ENCODE results near the gene HDAC9.

DNA sequence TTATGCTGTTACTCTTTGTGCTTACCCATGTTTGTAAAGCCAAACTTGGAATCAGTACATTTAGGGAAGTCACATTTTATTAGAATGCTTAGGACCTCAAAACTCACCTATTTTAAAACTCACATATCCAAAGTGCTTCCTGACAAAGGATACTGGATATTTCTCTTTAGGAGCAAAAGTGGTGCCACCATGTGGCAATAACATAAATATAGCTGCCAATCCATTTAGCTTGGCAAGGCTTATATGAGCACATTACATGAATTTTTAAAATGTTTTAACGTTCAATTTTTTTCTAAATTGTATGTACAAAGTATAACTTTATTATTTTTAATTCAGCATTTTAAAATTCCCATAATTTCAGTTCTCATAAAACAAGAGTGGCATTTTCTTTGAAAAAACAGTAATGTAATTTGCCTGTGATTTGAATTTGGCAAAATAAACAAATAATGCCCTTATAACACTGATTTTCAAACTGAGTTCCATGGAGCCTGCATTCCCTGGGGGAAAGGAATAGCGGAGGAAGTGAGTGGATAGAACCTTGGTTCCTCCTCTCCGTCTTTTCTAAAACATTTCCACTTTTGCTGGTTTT, 75.4 kb downstream of the HDAC9 start:
- TF ChIP-seq JUND (IDR thresholded peaks at IDR 0.05) (no peak), EZH2phosphoT487 (IDR thresholded peaks at IDR 0.05; ENCODE audit: borderline replicate concordance, low read depth) (no peak), EP300 (IDR thresholded peaks at IDR 0.05; ENCODE audit: borderline replicate concordance in 1 of 2, low read depth in 1 of 2, low read length in 1 of 2) (no peak), POLR2AphosphoS5 (IDR thresholded peaks at IDR 0.05; ENCODE audit: low read depth, low read length) (no peak), SIN3A (IDR thresholded peaks at IDR 0.05; ENCODE audit: borderline replicate concordance, low read depth, low read length) (no peak), NRF1 (IDR thresholded peaks at IDR 0.05; ENCODE audit: low read depth, low read length) (no peak), RCOR1 (IDR thresholded peaks at IDR 0.05; ENCODE audit: low read length) (no peak), IRF3 (IDR thresholded peaks at IDR 0.05; ENCODE audit: low read depth, low read length) (no peak), RFX5 (IDR thresholded peaks at IDR 0.05; ENCODE audit: low read length) (no peak), FOXJ3 (CRISPR knock-in tag; IDR thresholded peaks at IDR 0.05) (no peak), TAF1 (IDR thresholded peaks at IDR 0.05; ENCODE audit: borderline replicate concordance, low read depth, low read length) (no peak)
- TF ChIP-seq, protein P1, sequence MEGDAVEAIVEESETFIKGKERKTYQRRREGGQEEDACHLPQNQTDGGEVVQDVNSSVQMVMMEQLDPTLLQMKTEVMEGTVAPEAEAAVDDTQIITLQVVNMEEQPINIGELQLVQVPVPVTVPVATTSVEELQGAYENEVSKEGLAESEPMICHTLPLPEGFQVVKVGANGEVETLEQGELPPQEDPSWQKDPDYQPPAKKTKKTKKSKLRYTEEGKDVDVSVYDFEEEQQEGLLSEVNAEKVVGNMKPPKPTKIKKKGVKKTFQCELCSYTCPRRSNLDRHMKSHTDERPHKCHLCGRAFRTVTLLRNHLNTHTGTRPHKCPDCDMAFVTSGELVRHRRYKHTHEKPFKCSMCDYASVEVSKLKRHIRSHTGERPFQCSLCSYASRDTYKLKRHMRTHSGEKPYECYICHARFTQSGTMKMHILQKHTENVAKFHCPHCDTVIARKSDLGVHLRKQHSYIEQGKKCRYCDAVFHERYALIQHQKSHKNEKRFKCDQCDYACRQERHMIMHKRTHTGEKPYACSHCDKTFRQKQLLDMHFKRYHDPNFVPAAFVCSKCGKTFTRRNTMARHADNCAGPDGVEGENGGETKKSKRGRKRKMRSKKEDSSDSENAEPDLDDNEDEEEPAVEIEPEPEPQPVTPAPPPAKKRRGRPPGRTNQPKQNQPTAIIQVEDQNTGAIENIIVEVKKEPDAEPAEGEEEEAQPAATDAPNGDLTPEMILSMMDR (IDR thresholded peaks at IDR 0.05) = peak; percentile 93
- TF ChIP-seq, protein P2, sequence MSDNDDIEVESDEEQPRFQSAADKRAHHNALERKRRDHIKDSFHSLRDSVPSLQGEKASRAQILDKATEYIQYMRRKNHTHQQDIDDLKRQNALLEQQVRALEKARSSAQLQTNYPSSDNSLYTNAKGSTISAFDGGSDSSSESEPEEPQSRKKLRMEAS (IDR thresholded peaks at IDR 0.05; ENCODE audit: low read depth) = no peak
- TF ChIP-seq, protein P3, sequence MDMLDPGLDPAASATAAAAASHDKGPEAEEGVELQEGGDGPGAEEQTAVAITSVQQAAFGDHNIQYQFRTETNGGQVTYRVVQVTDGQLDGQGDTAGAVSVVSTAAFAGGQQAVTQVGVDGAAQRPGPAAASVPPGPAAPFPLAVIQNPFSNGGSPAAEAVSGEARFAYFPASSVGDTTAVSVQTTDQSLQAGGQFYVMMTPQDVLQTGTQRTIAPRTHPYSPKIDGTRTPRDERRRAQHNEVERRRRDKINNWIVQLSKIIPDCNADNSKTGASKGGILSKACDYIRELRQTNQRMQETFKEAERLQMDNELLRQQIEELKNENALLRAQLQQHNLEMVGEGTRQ (IDR thresholded peaks at IDR 0.05; ENCODE audit: borderline replicate concordance, low read depth, low read length) = no peak

All from SK-N-SH (cell line).